ENCODE data around the gene SCTR. TPM values are rescaled to one million over a fixed set of nuclear protein-coding genes. Genes with fewer than 3 reads are reported as not detected.

SCTR gene
- total and polyA plus RNA-seq, 2 of the 13 experiments (the other 11 are each of a cell fraction or from before 2014, with no cell fraction given): not detected

DNA sequence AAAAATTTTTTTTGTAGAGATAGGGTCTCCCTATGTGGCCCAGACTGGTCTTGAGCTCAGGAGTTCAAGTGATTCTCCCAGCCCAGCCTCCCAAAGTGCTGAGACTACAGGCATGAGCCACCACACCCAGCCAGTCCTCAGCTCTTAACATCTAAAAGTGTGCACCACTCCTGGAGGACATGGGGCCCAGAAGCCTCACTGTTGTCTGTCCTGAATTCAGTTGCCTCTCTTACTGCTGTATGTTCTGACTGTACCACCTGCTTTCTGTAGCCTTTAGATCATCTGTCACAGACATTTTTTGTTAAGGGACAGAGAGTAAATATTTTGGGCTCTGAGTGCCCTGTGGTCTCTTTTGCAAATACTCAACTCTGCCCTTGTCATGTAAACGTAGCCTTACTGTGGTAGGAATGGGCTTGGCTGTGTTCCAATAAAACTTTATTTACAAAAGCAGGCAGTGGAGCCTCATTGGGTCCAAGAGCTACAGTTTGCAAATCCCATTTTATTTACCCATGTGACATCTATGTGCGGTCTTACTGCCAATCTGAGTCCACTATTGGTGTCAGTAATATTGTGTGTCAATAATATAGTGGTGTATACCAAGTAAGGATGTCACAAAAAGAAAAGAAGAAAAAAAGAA, 54.5 kb downstream of the SCTR start (continued):
- TF ChIP-seq ZBTB40 (IDR thresholded peaks at IDR 0.05): peak; percentile 90
- TF ChIP-seq ZBTB40 (CRISPR knock-in tag; IDR thresholded peaks at IDR 0.05): peak; percentile 100
- TF ChIP-seq SOX6 (IDR thresholded peaks at IDR 0.05): no peak
- TF ChIP-seq SOX6 (CRISPR knock-in tag; IDR thresholded peaks at IDR 0.05): peak; percentile 72
- no peak for TF ChIP-seq MXI1 (IDR thresholded peaks at IDR 0.05; ENCODE audit: borderline replicate concordance, low read depth, low read length)
- TF ChIP-seq FOXA1 (IDR thresholded peaks at IDR 0.05): no peak
- peak; percentile 56; the same call in 1 of the 2 replicates for TF ChIP-seq FOXA1 (CRISPR knock-in tag; IDR thresholded peaks at IDR 0.05)
- TF ChIP-seq FOXP4 (CRISPR knock-in tag; IDR thresholded peaks at IDR 0.05): peak; percentile 57
- TF ChIP-seq POGZ (CRISPR knock-in tag; IDR thresholded peaks at IDR 0.05): peak; percentile 32; the same call in 1 of the 2 replicates
- TF ChIP-seq, protein P1, sequence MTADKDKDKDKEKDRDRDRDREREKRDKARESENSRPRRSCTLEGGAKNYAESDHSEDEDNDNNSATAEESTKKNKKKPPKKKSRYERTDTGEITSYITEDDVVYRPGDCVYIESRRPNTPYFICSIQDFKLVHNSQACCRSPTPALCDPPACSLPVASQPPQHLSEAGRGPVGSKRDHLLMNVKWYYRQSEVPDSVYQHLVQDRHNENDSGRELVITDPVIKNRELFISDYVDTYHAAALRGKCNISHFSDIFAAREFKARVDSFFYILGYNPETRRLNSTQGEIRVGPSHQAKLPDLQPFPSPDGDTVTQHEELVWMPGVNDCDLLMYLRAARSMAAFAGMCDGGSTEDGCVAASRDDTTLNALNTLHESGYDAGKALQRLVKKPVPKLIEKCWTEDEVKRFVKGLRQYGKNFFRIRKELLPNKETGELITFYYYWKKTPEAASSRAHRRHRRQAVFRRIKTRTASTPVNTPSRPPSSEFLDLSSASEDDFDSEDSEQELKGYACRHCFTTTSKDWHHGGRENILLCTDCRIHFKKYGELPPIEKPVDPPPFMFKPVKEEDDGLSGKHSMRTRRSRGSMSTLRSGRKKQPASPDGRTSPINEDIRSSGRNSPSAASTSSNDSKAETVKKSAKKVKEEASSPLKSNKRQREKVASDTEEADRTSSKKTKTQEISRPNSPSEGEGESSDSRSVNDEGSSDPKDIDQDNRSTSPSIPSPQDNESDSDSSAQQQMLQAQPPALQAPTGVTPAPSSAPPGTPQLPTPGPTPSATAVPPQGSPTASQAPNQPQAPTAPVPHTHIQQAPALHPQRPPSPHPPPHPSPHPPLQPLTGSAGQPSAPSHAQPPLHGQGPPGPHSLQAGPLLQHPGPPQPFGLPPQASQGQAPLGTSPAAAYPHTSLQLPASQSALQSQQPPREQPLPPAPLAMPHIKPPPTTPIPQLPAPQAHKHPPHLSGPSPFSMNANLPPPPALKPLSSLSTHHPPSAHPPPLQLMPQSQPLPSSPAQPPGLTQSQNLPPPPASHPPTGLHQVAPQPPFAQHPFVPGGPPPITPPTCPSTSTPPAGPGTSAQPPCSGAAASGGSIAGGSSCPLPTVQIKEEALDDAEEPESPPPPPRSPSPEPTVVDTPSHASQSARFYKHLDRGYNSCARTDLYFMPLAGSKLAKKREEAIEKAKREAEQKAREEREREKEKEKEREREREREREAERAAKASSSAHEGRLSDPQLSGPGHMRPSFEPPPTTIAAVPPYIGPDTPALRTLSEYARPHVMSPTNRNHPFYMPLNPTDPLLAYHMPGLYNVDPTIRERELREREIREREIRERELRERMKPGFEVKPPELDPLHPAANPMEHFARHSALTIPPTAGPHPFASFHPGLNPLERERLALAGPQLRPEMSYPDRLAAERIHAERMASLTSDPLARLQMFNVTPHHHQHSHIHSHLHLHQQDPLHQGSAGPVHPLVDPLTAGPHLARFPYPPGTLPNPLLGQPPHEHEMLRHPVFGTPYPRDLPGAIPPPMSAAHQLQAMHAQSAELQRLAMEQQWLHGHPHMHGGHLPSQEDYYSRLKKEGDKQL (CRISPR knock-in tag; IDR thresholded peaks at IDR 0.05; ENCODE audit: low read depth): peak; percentile 63
